Measurements from ENCODE around the gene PPP1R12A.
"Not testable (repeated sequence)": the region's sequence is repeated elsewhere in the genome, so short reads cannot be mapped to it uniquely, and the experiment has no call there.

The PPP1R12A gene

DNA sequence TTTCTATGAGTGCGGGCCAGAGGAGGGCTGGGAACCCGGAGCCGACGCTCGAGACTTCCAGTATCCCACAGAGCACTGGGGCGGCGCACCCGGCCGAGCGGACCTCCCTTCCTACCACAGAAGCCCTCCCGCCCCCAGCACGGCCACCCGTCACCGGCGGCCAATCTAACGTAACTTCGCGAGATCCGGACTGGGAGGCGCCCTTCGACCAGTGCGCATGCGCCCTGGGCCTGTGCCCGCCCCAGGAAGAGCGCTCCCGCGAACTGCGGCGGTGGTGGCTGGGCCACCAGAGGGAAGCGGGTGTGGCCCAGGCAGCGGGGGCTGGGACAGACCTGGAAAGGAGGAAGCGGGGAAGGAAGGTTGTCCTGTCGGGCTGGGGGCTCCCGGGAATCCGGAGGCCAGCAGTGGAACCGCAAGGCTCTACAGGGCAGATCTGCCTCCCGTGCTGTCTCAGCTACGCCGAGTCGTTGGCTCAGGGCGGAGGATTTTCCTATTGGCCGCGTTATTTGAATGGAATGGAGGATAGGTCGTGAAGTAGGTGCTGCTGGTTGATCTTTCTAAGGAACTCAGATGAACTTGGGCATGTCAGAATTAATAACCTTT, at the start of gene PPP1R12A:
Gene PPP1R12A, minus strand, starts transcription at position 77 of the 603 bp plus-strand sequence. CDS start 166 bp downstream, outside the sequence.
- peak; percentile 99 for DNase-seq

DNA sequence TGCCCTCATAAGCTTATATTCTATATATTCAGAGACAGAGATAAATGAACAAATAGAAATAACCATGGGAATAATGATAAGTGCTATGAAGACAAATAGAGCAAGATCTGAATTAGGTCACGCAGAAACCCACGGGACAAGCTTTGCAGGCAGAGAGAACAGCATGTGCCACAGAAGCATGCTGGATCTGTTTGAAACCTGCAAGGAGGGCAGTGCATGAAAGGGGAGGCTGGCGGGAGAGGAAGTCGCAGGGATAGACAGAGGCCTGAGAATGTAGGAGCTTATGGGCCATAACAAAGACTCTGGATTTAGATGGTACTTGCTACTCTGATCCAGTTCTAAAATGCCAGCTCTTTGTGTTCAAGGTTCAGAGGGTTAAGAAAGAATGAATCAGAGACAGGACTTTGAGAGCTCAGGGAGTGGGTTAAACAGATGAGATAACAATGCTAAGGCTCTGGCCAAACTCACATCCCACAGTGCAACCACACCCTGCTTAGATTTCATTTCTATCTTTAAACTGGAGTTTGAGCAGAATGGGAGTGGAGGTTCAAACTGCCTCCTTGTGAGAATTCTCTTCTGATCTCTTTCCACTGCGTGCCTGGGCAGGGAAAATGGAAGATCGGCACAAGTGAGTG, 49.2 kb upstream of the PPP1R12A start:
- peak in 1 of 3 experiments; percentile 50 for DNase-seq

GRCh38 chr12:79983492-79983891, 48.6 kb upstream of the PPP1R12A start:
- DNase-seq, result no peak

- DNase-seq, result no peak
Measured at GRCh38 chr12:79982086-79983062, 47.5 kb upstream of the PPP1R12A start.

- no peak for DNase-seq
Measured at GRCh38 chr12:79978692-79979091, 43.8 kb upstream of the PPP1R12A start.

DNA sequence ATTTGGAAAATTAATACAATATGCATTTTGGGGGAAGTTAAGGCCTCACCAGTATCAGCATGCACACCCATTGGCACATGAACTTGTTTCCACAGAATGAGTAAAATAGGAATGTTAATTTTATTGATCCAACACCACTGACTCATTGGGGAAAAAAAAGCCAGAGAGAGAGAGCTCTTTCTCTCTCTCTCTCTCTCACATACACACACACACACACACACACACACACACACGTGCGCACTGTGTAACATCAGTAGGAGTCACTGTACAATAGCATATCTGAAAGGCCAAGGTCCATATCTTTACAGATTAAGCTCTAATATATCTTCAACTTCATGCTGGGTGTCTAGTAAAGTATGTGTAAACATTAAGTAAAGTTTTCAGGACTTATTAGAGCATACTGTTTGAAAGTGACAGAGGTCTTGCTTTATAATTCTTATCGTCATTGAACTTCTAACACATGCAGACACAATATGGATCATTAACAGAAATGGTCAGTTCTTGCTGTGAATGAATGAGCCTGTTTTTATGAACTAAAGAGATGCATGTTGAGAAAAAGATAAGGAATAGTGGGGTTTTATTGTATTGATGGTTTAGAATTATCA, 43.1 kb upstream of the PPP1R12A start:
- not testable (repeated sequence) for DNase-seq

GRCh38 chr12:79975143-79975542, 40.2 kb upstream of the PPP1R12A start:
- DNase-seq, result no peak

DNA sequence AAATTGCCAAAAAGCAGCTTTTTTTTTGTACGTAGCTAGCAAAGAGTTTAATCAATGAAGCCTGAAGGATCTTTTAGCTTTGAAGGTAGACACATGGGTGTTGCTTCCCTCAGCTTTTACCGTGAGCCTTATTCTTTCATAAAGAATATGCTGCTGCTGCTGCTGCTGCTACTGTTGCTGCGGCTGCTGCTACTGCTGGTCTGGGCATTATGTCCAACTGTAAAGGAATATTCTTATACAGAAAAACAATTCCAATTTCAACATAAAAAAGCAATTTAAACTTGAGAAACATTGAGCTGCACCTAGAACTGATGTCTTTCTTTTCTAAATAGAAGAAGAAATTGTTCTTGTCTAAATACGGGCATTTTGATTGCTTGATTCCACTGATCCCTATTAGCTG, 38.9 kb upstream of the PPP1R12A start:
- DNase-seq, result no peak

DNA sequence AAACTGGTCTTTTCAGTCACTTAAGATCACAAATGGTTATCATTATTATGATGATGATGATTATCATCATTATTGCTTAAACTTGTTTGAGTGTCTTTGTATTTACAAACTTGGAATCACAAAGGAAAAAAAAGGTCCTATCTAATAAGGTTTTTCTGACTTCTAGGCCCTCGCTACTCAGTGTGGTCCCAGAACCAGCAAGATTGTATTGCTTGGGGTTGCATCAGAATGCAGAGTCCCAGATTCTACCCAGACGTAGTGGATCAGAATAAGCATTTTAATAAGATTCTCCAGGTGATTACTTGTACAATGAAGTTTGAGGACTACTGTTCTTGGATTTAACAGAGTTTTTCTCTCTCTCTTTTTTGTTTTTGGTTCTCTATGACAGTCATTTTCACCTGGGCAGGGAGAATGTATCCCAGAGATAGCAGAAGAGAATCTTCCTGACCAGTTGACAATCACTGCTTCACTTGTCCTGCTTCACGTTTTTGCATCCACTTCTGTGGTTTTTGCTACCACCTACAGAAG, 29.3 kb upstream of the PPP1R12A start:
- DNase-seq, result no peak

- DNase-seq, result peak in 2 of 3 experiments; percentile 61 to 96
Measured at GRCh38 chr12:79961411-79961810, 26.5 kb upstream of the PPP1R12A start.

DNA sequence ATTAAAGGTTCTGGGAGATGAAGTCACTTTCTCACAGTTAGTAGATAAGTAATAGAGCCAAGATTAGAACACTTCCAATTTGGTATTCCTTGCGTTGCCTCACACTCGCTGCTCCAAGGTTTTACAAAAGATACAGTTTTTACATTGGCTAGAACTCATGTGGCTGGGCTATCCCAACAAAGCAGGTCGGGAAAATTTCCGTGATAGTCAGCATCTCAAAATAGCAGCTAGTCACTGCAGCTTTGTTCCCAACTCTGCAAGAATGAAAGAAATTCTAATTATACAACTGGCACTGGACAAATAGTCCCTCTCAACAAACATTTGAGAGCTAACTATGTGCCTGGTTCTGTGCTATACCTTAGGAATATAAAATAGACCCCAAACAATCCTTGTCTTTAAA, 24.6 kb upstream of the PPP1R12A start:
- DNase-seq, result no peak

- no peak for DNase-seq
Measured at GRCh38 chr12:79956896-79957295, 22.0 kb upstream of the PPP1R12A start.

DNA sequence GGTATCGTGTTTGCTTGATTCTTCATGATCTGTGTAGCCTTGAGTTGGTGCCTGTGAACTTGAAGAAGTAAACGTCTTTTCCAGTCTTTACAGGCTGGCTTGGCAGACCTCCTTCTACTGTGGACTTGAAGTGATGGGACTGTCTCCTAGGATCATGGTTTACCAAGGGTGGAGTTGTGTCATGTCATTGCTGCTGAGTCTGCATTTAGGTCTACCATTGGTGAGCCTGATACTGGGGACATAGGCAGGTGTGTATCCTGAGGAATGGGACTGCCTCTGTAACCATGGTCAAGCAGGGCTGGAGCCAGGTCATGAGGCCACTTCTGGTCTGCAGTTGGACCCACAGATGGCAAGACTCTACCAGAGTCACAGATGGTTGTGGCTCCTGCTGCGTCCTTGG, 20.7 kb upstream of the PPP1R12A start:
- no peak for DNase-seq

GRCh38 chr12:79954037-79954610, 19.2 kb upstream of the PPP1R12A start:
- no peak for DNase-seq

DNA sequence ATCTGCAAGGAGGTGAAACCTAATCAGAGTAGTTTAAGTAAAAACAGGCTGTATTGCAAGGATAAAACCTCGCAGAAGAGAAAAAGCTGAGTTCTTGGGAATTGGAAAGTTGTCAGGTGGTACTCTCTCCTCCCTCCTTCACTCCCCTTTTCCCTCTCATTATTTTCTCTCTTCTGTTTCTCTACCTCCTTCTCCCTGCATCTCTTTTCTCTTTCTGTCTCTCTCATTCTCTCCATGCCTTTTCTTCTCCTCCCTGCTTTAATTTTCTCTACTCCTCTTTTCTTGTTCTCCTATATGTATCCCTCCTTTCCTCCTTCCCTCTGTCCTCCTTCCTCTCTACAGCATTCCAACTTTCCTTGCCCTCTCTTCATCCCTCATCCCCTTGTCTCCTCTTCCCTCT, 14.2 kb upstream of the PPP1R12A start:
- DNase-seq, result no peak

DNA sequence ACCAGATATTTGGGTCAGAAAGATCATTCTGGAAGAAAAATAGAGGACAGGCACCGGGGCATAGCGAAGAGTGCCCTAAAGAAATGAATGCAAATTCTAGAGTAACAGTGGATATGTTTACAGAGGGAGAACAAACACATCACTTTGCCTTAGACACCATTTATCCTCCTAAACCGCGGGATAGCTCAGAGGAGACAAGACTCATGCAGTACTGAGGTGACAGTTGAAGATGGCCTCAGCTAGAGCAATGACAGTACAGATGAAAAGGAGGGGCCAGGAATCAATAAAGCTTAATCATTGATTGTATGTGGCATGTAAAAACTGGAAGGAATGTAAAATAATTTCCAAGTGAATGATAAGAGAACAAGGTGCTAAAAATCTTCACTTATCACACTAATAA, 10.5 kb upstream of the PPP1R12A start:
- DNase-seq, result no peak

- DNase-seq, result no peak
Measured at GRCh38 chr12:79944565-79944964, 9.7 kb upstream of the PPP1R12A start.

- not testable (repeated sequence) for DNase-seq
Measured at GRCh38 chr12:79942846-79943245, 7.9 kb upstream of the PPP1R12A start.

DNA sequence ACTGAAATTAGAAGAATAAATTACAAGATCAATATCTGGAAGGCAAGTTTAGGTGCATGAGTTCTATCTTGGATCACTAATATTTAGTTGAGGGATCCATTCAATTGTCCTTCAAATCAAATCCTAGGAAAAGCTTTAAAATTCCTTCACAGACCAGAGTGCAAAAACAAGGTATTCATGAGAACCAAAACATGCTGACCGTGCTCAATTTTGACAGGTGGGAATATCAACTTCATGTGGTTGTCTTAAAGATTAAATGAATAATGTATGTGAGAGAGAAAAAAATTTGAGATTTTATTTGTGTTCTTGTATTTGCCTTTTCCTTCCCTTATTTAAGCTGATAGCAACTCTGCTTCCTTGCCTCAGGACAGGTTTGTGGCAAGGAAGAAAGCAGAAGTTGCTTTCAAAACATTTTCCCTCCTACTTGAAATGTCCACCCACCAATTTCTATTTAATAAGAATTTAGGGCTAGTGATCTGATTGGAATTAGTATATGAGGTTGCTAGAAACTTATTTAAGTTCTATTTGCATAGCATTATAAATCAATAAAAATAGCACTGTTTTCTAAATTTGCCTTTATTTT, 4.9 kb upstream of the PPP1R12A start:
- no peak for DNase-seq

GRCh38 chr12:79938843-79939242, 3.9 kb upstream of the PPP1R12A start:
- no peak for DNase-seq

GRCh38 chr12:79936670-79937069, 1.8 kb upstream of the PPP1R12A start:
- no peak for DNase-seq
